HS-5 (cell line): ENCODE measurements around the gene LMO7.

ENCODE experiments used
- DNase-seq: peaks from one replicate; pipeline ENCODE4 v3.0.0-alpha.2; 2012; ENCODE audit warnings: low read depth

Gene LMO7

DNA sequence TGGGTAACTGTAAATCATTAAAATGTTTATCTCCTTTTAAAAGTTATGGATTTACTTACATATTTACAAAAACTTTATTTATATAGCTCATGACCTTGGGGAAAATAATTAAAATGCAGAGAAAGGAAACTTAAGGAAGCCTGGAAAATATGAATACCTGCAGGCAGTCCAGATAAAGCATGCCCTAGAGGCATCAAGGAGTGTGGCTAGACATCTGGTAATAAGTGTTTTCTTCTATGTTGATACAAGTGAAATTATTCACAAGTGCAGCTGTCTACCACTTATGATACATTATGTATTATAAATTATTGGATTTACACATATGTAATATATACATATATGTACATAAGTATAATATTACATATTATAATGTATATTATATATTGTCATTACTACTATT lies 207.9 kb downstream of the LMO7 start:
- no peak for DNase-seq

DNA sequence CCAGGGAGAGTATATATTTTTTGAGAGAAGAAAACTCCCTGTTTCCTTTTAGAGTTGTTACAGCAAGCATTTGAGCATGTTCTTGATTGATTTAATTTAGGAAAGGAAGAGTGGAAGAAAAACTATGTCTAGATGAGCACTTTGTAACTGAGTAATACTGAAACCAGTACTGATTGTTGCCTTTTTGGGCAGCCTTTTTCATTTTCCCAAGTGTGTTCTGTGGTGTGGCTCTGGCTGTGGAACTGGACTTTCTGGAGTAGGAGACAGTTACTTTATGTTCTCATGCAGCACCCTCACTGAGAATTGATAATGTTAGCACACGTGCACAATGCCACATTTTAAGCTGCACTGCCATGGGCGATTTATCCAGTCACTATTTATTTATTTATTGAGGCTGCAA lies 211.5 kb downstream of the LMO7 start:
- DNase-seq = no peak

DNA sequence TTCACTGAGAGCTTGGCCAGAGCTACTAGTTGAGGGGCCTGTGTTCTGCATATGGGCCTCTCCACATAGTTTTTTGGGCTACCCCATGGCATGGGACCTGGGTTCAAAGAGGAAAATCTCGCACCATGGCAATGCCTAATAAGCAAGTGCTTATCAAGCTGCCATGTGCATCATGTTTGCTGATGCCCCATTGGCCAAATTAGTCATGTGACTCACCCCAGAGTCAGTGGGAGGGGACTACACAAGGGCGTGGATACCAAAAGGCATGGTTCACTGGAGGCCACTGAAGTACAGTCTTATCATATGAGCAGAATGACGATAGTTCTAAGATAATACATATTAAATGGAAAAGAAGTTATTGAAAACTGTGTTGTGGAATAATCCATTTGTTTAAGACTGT lies 214.8 kb downstream of the LMO7 start:
- no peak for DNase-seq

DNA sequence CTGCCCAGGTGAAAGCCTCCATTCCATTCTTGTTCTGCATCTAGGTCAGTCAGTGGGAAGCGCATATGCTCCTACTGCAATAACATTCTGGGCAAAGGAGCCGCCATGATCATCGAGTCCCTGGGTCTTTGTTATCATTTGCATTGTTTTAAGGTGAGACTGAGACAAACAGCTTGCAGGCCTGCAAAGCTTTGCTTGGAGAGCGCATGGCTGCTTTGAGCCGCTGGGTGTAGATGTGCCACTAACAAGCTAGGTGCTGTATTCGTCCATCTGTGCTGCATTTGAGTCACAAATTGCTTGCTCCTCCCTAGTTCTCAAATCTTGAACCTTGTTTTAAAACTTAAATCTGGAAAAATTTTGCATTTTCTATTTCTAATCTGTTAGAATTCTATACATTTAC lies 219.1 kb downstream of the LMO7 start:
- no peak for DNase-seq

DNA sequence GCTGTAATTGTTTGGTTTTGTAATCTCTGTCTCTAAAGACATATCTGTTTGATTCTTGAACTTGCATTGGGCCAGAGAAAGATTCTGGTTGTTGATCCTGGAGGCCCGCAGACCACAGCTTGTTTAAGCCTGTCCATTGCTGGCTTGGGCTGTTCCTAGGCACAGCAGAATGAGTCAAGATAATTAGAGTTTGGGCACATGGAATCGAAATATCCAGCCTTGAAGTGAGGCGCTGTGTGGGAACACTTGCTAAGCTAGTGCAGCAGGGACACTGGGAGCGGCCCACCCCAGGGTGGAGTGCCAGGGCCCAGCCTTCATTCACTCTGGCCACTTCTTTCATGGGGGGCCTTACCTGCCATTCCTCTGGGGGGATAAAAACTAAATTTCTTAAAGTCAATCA lies 219.7 kb downstream of the LMO7 start:
- no peak for DNase-seq

DNA sequence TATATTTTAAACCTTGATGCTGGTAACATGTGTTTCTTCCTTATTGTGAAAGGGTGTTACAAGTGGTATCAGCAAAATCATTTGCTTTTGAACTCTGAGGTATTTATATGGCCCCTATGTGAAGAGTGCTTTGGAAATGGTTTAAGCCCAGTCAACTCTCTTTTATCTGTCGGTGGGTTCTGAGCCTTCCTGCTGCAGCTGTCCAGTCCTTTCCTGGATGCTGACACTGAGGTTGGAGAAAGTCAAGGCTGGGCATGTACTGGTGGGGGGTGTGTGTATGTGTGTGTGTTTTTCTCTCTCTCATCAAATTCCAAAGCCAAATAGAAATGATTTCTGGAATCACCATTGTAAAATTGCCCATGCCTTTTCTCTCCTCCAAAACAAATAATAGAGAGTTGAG lies 221.2 kb downstream of the LMO7 start:
- DNase-seq = no peak

DNA sequence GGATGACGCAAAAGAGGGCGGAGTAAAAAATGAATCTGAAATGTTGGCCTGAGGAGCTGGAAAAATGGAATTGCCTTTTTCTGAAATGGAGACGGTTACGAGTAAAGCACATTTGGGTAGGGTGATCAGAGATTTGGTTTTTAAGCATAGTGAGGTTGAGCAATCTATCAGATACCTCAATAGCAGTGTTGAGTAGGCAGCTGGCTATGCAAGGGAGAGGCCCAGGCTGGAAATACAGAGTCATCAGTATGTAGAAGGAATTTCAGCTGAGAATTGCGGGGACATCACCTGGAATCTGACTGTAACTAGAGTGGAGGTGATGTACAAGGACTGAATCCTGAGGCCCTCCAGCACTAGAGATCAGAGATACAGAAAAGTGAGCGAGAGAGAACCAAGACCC lies 224.8 kb downstream of the LMO7 start:
- no peak for DNase-seq

DNA sequence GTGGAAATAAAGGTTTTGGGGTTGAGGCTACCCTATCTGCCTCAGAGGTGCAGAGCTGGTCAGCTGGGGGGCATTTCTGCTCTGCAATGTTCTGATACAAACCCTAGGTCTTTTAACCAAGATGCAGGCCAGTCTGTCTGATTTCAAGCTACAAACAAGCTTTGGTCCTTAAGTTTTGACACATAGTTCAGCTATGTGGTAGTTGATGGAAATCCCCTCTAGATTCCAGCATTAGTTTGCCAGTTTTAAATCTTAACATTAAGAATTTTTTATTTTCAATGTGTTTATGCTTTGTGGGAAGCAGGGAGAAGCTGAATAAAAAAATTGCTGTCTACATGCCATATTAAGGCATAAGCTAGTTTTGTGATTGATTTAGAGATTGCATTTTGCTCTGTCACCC lies 225.7 kb downstream of the LMO7 start:
- no peak for DNase-seq

DNA sequence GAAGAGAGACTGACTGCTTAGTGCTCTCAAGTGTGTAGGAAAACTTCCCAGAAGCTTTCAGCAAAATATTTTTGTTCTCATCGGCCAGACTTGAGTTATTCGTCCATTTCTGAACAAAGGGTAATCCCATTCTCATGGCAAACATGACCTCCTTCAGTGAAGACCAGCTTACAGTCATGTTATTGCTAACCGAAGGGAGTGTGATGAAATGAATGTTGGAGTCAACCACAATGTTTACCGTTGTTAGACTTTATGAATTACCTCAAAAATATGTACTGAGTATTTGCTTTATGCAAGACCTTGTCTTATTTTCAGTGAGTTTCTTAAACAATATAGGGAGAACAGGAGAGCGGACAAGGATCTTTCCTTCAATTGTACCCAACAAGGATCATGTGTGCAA lies 228.6 kb downstream of the LMO7 start:
- DNase-seq = peak; percentile 51

DNA sequence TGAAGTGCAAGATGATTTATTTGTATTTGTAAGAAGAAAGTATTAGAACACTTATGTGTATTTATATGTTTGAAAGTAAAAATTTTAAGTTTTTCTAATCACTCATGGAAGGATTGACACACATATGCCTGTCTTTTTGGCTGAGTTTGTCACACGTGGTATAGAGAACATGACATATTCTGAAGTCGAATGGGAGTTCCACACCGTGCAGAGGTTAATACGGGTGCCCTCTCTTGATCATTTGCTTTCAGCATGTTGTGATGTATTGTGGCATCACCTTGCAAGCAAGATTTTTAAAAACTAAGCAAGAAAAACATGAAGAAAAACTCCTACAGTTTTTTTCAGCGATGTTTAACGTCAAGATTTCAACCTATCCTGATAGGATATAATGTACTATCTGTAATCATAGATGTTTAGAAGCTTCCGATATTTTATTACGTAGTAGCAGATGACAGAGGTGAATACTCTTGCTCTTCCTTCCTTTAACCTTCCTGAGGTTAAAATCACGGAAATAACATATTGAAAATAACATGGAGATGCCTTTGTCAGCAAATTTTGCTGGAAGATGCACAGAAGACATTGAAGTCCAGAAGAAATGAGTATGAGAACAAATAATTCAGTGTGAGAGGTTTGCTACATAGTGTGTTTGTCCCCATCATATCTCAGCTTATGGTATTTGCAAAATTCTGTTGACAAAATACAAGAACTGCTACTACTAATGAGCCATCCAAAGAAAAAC lies 231.4 kb downstream of the LMO7 start:
- DNase-seq = no peak

DNA sequence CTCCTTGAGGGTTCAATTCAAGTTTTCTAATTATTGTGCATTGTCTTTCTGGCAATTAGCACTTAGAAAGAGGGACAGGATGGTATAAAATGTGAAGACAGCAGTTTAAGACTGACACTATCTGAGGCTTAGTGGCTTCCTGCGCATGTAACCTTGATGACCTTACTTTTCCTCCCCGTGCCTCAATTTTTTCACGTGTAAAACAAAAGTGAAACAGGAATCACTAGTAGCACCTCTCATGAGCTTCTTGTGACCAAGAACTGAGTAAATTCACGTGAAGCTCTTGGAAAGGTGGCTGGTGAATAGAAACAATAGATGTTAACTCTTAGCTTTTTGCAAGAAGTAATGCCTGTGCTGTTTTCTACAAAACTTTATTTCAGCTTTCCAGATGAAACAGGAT lies 233.9 kb downstream of the LMO7 start:
- DNase-seq = no peak

DNA sequence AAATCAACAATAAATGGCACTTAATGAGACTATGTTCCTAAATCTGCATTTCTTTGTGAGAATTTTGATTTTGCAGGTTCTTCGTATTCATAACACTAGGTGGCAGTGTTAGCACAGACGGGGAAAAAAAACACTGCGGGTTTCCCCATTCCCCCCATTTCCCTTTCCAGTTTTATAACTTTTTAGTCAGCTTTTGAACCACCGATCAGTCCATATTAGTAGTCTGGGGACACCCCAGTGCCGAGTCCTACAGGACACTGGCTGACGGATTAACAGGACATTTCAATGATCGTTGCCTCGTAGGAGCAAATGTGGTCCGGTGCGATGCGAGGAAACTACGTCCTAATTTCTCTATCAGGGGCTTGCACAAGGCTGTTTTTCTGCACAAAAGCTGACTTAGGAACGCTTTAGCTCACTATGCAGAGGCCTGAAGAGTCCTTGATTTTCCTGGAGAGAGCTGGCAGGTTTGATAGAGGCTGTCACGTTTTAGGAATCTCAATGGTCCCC lies 234.3 kb downstream of the LMO7 start:
- no peak for DNase-seq

DNA sequence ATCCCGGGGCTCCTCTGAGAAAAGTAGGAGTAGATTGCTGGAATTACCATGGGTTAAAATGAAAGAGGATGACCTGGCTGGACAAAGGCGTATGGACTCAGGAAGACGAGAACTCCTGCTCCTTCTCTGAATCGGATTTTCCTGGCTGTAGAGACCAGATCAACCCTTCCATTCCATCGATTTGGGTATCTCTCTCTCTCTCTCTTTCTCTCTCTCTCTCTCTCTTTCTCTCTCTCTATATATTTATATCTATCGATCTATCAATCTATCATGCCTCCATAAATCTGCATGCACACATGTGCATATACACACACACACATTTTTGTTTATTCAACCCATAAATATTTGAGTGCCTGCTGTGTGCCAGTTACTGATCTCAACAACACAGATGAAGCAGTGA lies 234.9 kb downstream of the LMO7 start:
- no peak for DNase-seq

DNA sequence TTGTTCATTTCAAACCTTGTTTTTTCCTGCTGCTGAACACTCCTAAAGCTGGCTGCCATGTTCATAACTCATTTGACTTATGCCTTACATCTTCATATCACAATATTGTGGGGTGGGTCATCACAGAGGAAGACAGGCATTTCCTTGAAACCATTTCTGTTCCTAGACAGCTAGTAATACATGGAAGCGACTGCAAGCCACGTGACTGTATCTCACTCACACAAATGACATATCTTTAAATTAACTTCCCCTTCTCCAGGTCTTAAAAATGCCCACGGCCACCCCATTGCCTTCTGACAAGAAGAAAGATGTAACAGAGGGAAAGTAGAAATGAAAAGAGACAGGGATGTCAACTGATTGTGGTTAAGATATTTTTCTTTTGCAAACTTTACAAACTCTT lies 236.8 kb downstream of the LMO7 start:
- DNase-seq = no peak

DNA sequence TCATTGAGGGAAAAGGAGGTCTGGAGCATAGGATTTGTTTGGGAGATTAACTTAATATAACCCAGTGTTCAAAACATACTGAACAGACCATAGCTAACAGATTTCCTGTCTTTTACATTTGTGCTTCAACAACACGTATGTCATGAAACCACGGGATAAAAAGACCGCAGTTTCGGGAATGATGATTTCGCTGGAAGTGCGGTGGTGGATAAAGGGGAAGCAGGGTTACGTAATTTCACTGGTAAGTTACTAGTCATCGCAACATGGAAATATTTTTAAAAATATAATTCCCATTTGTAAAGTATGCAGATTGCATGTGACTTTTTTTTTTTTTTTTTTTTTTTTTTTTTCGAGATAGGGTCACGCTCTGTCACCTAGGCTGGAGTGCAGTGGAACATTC lies 237.4 kb downstream of the LMO7 start:
- DNase-seq = no peak

DNA sequence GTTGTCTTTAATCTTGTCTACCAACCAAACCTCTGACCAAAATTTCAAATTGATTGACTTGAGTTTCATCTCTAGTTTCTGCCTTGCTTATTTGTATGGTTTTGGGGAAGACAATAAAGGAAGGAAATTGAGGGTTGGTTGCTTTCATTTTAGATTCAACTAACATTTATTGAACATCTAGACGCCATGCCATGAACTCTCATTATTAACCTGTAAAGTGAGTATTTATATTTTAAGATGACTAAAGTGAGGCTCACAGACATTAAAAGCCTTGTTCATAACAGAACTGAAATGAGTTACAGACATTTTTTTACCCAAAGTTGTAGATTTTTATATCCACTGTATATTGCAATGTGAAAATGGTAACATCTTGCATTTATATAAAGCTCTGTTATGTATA lies 239.3 kb downstream of the LMO7 start:
- DNase-seq = no peak

DNA sequence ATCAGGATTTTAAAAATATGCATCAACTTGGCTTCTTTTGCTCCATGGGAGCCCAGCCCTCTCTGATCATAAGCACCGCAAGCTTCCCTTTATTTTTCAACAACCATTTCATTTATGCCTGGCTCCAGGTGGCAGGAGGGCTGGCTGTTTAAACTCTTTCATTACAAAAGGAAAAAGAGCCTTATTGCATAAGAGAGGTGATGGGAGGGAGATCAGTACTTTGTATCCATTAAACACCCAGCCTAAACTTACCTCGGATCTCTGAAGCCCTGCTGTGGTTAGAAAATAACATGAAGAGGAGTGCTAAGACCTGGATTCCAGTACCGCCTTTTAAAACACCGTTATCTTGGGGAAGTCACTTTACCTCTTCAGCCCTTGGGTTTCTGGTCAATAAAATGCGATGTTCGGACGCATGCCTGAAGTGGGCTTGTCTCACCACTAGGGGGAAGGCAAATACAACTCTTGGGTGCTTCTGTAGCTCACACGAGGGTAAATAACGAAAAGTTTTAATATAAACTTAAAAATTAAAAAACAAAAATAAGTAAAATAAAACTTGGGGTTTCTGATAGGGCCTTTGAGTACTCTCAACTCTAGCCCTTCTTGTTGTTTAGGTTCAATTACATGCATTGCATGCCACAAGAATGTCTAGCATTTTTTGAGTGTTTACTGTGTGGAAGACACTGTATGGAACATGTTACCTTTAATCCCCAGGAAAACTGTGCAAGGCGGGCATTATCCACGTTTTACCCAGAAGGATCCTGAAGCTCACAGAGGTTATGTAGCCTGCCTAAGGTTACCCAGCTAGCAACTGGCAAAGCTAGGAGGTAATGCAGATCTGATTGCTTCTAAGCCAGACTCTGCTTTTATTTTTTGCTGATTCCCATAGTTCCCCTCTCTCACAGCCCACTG lies 240.3 kb downstream of the LMO7 start:
- no peak for DNase-seq

DNA sequence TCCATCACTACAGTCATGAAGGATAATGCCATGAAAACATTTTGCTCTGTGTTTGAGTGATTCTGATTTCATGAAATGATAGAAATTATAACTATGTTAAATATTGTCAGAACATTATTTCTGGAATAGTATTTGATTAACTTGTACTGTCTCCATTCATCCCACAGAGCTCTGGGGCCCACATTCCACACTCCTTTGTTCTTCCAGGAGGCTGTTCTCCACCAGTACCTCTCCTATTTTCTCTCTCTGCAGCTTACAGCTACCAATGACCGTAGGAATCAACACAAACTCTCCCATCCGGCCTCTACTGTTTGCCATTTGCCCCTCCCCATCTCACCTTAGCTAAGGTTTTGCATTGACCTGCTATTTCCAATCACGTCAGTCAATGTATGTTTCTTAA lies 240.9 kb downstream of the LMO7 start:
- DNase-seq = no peak

DNA sequence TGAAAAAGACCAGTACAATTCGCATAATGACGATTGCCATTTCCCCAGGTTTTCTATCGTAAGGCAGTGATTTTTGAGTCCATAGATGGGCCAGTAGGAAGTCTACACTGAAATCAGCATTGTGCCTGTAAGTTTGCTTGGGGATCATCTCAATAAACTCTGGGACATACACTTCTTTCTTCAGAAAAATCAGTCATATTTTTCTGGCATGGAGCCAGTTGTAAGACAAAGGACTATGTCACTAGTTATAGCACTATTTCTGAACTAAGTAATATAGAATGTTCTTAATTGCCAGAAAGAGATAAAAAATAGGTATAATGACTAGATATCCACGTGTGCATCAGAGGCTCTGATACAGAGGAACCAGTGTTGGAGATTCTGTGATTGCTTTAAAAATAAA lies 243.5 kb downstream of the LMO7 start:
- no peak for DNase-seq

DNA sequence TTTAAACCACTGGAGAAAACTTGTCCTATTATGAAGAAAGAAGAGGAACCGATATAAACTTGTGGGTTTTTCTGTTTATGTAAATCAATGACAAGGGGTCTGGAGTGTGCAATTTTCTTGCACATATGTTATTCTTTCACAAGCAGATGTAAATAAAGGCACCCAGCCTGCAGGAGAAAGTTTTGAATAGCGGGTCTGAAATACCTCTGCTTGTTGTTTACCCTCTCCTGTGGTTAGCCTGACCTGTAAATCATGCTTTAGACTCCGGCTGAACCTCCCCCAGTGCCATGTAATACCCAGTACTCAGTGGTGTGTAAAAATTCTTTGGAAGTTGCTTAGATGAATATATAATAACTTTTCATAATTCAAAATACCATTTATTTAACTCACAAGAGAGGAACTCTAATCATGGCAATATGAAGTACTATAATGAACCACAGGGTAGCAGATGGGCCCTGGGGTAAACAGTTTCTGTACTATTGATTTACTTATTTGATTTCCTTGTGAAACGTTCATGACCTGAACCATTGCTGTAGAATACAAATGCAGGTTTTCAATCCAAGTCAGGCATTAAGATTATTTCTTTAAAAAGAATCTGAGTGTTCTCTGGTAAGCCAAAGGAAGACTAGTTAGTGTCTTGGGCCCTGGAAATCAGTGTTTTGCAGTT lies 245.1 kb downstream of the LMO7 start:
- DNase-seq = no peak

DNA sequence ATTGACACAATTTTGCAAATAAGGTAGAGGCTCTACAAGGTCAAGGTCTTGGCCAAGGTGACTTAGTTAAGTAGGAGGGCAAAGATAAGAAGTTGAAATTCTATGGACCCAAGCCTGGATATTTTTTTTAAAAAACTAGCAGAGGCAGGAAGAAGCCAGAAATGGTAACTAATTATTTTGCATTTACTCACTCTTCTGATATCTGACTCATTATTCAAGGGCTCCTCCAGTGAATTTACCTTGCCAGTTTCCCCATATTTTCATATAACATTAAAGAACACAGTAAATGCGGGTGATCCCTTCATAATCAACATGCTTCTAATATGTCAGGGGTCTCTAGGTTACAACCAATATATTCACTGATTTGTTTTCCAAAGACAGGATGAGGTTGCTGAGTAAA lies 246.1 kb downstream of the LMO7 start:
- no peak for DNase-seq

DNA sequence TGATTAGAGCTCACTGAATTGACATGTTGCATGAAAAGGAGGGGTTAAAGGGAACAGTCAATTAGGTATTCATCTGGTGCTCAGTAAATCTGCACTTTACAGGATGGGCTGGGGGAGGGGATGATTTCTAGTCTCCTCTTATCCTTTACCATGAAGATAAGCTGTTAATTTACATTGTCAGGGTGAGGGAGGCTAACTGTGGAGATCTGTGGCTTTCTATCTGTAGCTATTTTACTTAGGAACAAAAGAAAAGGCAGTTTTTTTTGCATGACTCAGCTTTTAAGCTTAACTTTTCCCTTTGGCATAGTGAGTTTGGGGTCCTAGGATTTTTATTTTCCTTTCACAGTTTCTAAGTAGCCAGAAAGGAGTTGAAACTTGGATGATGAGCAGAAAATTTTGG lies 253.3 kb downstream of the LMO7 start:
- no peak for DNase-seq

DNA sequence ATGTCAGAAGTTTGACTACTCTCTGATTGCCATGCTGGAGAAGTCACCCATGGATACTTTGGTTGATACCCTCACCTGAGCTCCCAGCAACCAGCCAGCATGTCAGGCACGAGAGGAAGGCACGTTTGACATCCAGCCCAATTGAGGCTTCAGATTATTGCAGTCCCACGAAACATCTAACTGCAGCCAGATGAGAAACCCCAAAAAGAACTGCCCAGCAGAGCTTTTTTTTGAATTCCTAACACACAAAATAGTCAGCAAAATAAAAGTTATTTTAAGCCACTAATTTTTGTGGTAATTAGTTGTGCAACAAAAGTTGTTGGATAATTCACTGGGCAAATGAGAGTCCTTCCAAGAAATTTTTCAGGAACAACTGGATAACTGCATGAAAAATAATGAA lies 259.0 kb downstream of the LMO7 start:
- DNase-seq = no peak
